Loucy (cell line): ENCODE data around the gene PTPRC.

Source experiments
- H2AFZ ChIP-seq: fragments of 200-600 bp; sonication (generic); 2 replicates; pipeline ENCODE4 v1.6.0; 2016; ENCODE audit warnings: antibody characterized with exemption, mild to moderate bottlenecking, low read length, moderate library complexity
- H3F3A ChIP-seq: fragments of 200-600 bp; 2 replicates; pipeline ENCODE4 v1.6.0; 2016; ENCODE audit warnings: antibody characterized with exemption, low read depth, mild to moderate bottlenecking
- H3K27me3 ChIP-seq: fragments of 200-600 bp; sonication (generic); 2 replicates; pipeline ENCODE4 v1.6.1; 2014; ENCODE audit warnings: low read length, mild to moderate bottlenecking; ENCODE audit not compliant: insufficient read depth, poor library complexity, severe bottlenecking
- H3K36me3 ChIP-seq: fragments of 200-600 bp; sonication (generic); 2 replicates; pipeline ENCODE4 v1.6.1; 2016; ENCODE audit warnings: low read length; ENCODE audit not compliant: insufficient read depth
- H3K4me1 ChIP-seq: fragments of 200-600 bp; sonication (generic); 2 replicates; pipeline ENCODE4 v1.5.1; 2014; ENCODE audit warnings: low read length, mild to moderate bottlenecking; ENCODE audit not compliant: insufficient read depth, poor library complexity, severe bottlenecking
- H3K4me2 ChIP-seq: fragments of 200-600 bp; sonication (generic); 2 replicates; pipeline ENCODE4 v1.6.0; 2014; ENCODE audit warnings: antibody characterized with exemption, low read length, low read depth, mild to moderate bottlenecking; ENCODE audit not compliant: poor library complexity, severe bottlenecking
- H3K4me3 ChIP-seq: fragments of 200-600 bp; sonication (generic); 2 replicates; pipeline ENCODE4 v1.5.1; 2014; ENCODE audit warnings: low read length, mild to moderate bottlenecking, mixed read lengths; ENCODE audit not compliant: poor library complexity, severe bottlenecking
- H3K79me2 ChIP-seq: fragments of 200-600 bp; sonication (generic); 2 replicates; pipeline ENCODE4 v1.6.1; 2014; ENCODE audit warnings: low read length; ENCODE audit not compliant: insufficient read depth
- H3K9ac ChIP-seq: fragments of 200-600 bp; sonication (generic); 2 replicates; pipeline ENCODE4 v1.6.0; 2014; ENCODE audit warnings: mild to moderate bottlenecking, low read depth, low read length, moderate library complexity; ENCODE audit not compliant: poor library complexity, severe bottlenecking
- H3K9me2 ChIP-seq: fragments of 200-600 bp; sonication (generic); replicated peaks from 2 replicates; pipeline ENCODE4 v1.6.1; 2016; ENCODE audit warnings: low read depth, low read length, mixed read lengths
- H3K9me3 ChIP-seq: fragments of 200-600 bp; sonication (generic); 2 replicates; pipeline ENCODE4 v1.6.1; 2014; ENCODE audit warnings: mild to moderate bottlenecking, antibody characterized with exemption, low read length, low read depth; ENCODE audit not compliant: insufficient read depth
- H4K20me1 ChIP-seq: fragments of 200-600 bp; sonication (generic); 2 replicates; pipeline ENCODE4 v1.6.0; 2014; ENCODE audit warnings: antibody characterized with exemption, low read length, mild to moderate bottlenecking; ENCODE audit not compliant: insufficient read depth, poor library complexity, severe bottlenecking
- EZH2phosphoT487 ChIP-seq: fragments of 200-600 bp; IDR thresholded peaks from 2 replicates; pipeline ENCODE4 v1.6.1; 2018; ENCODE audit warnings: antibody characterized with exemption, mild to moderate bottlenecking, moderate library complexity, borderline replicate concordance
- TF ChIP-seq, protein P1 (sequence below): fragments of 200-600 bp; sonication (generic); conservative IDR thresholded peaks from 2 replicates; pipeline ENCODE4 v1.5.1; 2014; ENCODE audit warnings: mild to moderate bottlenecking, antibody characterized with exemption, low read length

Gene PTPRC

DNA sequence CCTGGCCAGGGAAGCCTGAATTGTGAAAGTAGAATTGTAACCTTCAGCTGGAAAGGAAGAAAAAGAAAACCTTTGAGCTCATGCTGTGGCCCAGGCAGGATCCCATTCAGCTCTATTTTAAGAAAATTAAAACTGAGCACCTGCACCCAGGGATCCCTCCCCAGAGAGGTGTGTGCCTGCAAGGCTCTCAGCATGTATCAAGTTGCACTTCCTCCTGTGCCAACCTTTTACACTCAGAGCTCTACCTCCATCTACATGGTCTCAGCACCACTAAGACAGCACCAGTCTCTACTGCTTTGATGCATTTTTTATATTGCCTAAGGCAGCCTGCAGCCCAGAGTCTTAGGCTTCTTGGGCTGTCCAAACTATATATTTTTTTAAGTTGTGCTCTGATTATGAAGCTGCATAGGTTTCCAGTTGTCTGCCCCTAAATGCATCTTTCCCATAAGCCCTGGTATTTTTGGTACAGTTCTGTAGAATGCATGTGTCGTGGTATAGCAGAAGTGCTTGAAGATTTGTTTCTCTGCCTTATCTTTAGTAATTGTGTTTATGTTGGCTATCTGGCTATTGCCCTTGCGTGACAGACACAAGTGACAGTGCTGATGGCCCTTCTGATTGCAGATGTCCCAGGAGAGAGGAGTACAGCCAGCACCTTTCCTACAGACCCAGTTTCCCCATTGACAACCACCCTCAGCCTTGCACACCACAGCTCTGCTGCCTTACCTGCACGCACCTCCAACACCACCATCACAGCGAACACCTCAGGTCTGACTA, 63.1 kb downstream of the PTPRC start:
- Histone ChIP-seq H3K4me2 (no peak overlapping the region), H2AFZ (no peak overlapping the region), H3K9me3 (no peaks in the 10 kb centered on the region), H3K36me3 (peaks cover 98% of the 10 kb centered on the region), H3F3A (0 out of 2 replicates have a peak, but pooled peaks cover 8% of the 10 kb centered on the region), H3K79me2 (peaks cover 60% of the 10 kb centered on the region), H3K4me1 (no peaks in the 10 kb centered on the region), H3K9ac (no peak overlapping the region), H3K27me3 (no peaks in the 10 kb centered on the region), H3K9me2 (no peaks in the 10 kb centered on the region), H4K20me1 (peaks cover 51% of the 10 kb centered on the region), H3K4me3 (no peak overlapping the region)
- TF ChIP-seq, protein P1, sequence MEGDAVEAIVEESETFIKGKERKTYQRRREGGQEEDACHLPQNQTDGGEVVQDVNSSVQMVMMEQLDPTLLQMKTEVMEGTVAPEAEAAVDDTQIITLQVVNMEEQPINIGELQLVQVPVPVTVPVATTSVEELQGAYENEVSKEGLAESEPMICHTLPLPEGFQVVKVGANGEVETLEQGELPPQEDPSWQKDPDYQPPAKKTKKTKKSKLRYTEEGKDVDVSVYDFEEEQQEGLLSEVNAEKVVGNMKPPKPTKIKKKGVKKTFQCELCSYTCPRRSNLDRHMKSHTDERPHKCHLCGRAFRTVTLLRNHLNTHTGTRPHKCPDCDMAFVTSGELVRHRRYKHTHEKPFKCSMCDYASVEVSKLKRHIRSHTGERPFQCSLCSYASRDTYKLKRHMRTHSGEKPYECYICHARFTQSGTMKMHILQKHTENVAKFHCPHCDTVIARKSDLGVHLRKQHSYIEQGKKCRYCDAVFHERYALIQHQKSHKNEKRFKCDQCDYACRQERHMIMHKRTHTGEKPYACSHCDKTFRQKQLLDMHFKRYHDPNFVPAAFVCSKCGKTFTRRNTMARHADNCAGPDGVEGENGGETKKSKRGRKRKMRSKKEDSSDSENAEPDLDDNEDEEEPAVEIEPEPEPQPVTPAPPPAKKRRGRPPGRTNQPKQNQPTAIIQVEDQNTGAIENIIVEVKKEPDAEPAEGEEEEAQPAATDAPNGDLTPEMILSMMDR, result no peak
- no peak for TF ChIP-seq EZH2phosphoT487

DNA sequence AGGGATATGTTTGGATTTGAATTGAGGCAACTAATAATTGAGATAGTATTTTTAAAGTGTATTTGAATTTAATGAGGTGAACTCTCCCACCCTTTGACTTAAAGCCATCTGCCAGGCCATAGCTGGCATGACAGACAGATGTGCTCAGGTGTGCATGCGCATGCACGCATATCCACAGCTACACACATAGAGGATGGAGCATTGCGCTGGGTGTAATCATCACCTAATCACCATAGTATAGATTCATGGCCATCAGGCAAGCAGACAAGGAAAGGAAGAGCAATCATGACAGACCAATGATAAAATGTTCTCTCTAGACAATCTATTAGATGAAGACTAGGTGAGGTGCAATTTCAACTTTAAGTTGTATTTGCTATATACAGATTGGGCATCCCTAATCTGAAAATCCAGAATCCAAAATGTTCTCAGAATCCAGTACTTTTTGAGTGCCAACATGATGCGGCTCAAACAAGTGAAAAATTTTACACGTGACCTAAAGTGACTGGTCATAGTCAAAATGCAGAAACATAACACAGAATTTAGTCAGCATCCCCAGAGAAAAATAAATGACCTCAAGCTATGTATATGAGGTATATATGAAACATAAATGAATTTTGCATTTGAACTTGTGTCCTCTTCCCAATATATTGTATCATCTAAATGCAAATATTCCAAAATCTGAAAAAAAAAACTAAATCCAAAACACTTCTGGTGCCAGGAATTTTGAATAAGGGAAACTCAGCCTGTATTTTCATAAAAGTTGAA, 70.1 kb downstream of the PTPRC start:
- Histone ChIP-seq H3K36me3 (peaks cover 95% of the 10 kb centered on the region), H3K27me3 (no peaks in the 10 kb centered on the region), H3K9ac (no peak overlapping the region), H3K4me3 (no peak overlapping the region), H2AFZ (no peak overlapping the region), H3F3A (peaks cover 9% of the 10 kb centered on the region; the same call in 1 of the 2 replicates), H4K20me1 (no peaks in the 10 kb centered on the region), H3K9me3 (no peaks in the 10 kb centered on the region), H3K4me1 (no peaks in the 10 kb centered on the region), H3K9me2 (no peaks in the 10 kb centered on the region), H3K4me2 (no peak overlapping the region), H3K79me2 (0 out of 2 replicates have a peak, but pooled peaks cover 8% of the 10 kb centered on the region)
- TF ChIP-seq, protein P1, result no peak
- no peak for TF ChIP-seq EZH2phosphoT487

DNA sequence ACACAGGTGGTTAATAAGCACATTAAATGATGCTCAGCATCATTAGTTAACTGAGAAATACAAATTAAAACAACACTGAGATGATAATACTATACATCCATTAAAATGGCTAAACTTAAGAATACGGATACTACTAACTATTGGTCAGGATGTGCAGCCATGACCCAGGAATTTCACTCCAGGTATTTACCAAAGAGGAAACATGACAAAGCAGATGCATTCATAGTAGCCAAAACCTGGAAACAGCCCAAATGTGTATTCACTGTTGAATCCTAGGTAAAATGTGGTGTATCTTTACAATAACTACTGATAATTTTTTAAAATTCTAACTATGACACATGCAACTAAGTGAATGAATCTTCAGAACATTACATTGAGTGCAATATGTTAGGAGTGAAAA, 73.0 kb downstream of the PTPRC start:
- Histone ChIP-seq H3K4me3 (no peak overlapping the region), H3K9me2 (no peaks in the 10 kb centered on the region), H3K9ac (no peak overlapping the region), H3K36me3 (peaks cover 95% of the 10 kb centered on the region), H3K27me3 (no peaks in the 10 kb centered on the region), H3K79me2 (no peaks in the 10 kb centered on the region), H4K20me1 (no peaks in the 10 kb centered on the region), H3K9me3 (no peaks in the 10 kb centered on the region), H2AFZ (no peak overlapping the region), H3K4me2 (no peak overlapping the region), H3F3A (peaks cover 4% of the 10 kb centered on the region; the same call in 1 of the 2 replicates), H3K4me1 (no peaks in the 10 kb centered on the region)
- TF ChIP-seq, protein P1, result no peak
- no peak for TF ChIP-seq EZH2phosphoT487
